Urinary bladder (tissue), 4 donors: ENCODE results near the gene SYVN1. TPM values are rescaled to one million over a fixed set of nuclear protein-coding genes. Genes with fewer than 3 reads are reported as not detected.

Source experiments
- DNase-seq: peaks from one replicate; pipeline ENCODE4 v3.0.0-alpha.2; 2015; ENCODE audit errors: extremely low spot score
- H3K27ac ChIP-seq: one replicate; pipeline ENCODE4 v1.5.1; 2013; ENCODE audit warnings: low read depth, mild to moderate bottlenecking, moderate library complexity
- H3K36me3 ChIP-seq: one replicate; pipeline ENCODE4 v1.6.1; 2013; ENCODE audit warnings: mild to moderate bottlenecking, moderate library complexity; ENCODE audit not compliant: insufficient read depth
- H3K4me1 ChIP-seq: one replicate; pipeline ENCODE4 v1.6.1; 2013; ENCODE audit warnings: mild to moderate bottlenecking, moderate library complexity; ENCODE audit not compliant: insufficient read depth
- H3K4me3 ChIP-seq: one replicate; pipeline ENCODE4 v1.5.1; 2013; ENCODE audit warnings: low read depth, low read length
- WGBS: extraction: QIAGEN DNeasy Blood & Tissue Kit; methylation state at CpG from one replicate; pipeline ENCODE4 v1.1.7; 2013; 5-methylcytosine and 5-hydroxymethylcytosine counted together
- polyA plus RNA-seq: library from polyadenylated mRNA; stranded (reverse); fragments of 200-250 nt; gene quantifications from one replicate; pipeline ENCODE4 v1.2.3, GENCODE V29; 2013
- total RNA-seq: library from RNA; depleted of rRNA; stranded (reverse); fragments of >200 nt; gene quantifications from one replicate; pipeline ENCODE4 v1.2.3, GENCODE V29; 2014
- donor health status: healthy with polysubstance abuse.
- donor health status: healthy.

The SYVN1 gene
- total and polyA plus RNA-seq, 2 donors: 16.2 to 29.3 TPM

GRCh38 chr11:65117206-65118096, 16.9 kb downstream of the SYVN1 start, which contains the start of gene ZNHIT2:
Gene ZNHIT2, minus strand, starts transcription at chr11:65117701. Its CDS starts 48 bp downstream, at chr11:65117653.
- H3K4me1 ChIP-seq: no peaks in the 10 kb centered on the region
- WGBS: under 1% methylated on average over 89 of the region's 89 CpGs
- peak within 1 kb of the TSS; percentile 79 for H3K4me3 ChIP-seq
- peak; percentile 98 for DNase-seq
- H3K36me3 ChIP-seq: no peaks in the 10 kb centered on the region
- peak within 1 kb of the TSS; percentile 3 for H3K27ac ChIP-seq

GRCh38 chr11:65116370-65117205, 17.7 kb downstream of the SYVN1 start:
- no peaks in the 10 kb centered on the region for H3K4me1 ChIP-seq
- H3K4me3 ChIP-seq: peak overlapping the region; percentile 79
- DNase-seq: no peak
- 22% methylated on average over 68 of the region's 68 CpGs for WGBS
- peak overlapping the region; percentile 3 for H3K27ac ChIP-seq
- H3K36me3 ChIP-seq: no peaks in the 10 kb centered on the region

GRCh38 chr11:65115361-65116082, 18.8 kb downstream of the SYVN1 start:
- 93% methylated on average over 21 of the region's 21 CpGs for WGBS
- Histone ChIP-seq H3K4me1 (no peaks in the 10 kb centered on the region), H3K4me3 (no peak overlapping the region), H3K27ac (no peak overlapping the region), H3K36me3 (no peaks in the 10 kb centered on the region)
- DNase-seq: no peak

DNA sequence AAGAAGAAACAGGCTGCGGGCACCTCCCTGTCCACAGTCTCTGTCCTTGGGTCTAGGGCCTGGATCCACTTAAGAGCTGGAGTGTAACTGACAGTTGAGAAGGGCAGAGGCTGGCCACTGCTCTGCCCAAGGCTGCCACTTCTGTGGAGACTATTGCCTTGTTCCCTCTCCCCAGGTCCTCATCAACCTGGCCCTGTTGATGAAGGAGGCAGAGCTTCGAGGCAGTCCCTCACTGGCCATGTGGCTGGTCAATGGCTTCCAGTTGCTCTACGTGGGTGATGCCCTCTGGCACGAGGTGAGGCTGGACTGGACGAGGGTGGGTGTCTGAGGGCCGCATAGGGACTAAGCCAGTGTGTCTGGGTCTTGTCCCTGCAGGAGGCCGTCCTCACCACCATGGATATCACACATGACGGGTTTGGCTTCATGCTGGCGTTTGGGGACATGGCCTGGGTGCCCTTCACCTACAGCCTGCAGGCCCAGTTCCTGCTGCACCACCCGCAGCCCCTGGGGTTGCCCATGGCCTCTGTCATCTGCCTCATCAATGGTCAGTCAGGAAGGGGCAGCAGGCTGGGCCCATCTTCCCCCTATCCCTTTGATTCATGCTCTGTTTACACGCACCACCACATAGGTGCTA, 19.7 kb downstream of the SYVN1 start:
- Histone ChIP-seq H3K36me3 (no peaks in the 10 kb centered on the region), H3K27ac (no peak overlapping the region), H3K4me1 (no peaks in the 10 kb centered on the region), H3K4me3 (no peak overlapping the region)
- WGBS: 86% methylated on average over 11 of the region's 11 CpGs
- DNase-seq: no peak

DNA sequence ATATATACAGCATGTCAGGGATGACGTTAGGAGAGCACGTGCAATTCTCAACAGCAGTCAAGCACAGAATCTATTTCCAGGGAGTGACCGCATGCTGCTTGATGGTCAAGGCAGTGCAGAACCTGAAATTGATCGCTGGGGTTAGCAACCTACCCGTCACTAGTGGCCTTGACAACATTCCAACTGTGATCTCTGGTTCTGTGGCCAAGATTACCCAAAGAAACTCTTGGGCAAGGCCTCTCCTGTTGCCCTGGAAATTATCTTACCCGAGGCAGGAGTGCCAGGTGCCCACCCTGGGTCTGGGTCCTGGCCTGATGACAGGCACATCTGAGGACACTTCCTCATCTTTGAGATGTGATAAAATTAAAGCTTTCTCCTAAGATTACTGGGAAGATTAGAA, 20.5 kb downstream of the SYVN1 start:
- Histone ChIP-seq H3K36me3 (no peaks in the 10 kb centered on the region), H3K4me1 (no peaks in the 10 kb centered on the region), H3K4me3 (no peak overlapping the region), H3K27ac (no peak overlapping the region)
- no peak for DNase-seq
- 66% methylated on average over 6 of the region's 6 CpGs for WGBS

- 11% methylated on average over 14 of the region's 14 CpGs for WGBS
- DNase-seq: no peak
- Histone ChIP-seq H3K4me3 (no peak overlapping the region), H3K4me1 (no peaks in the 10 kb centered on the region), H3K36me3 (peaks cover 3% of the 10 kb centered on the region), H3K27ac (no peak overlapping the region)
These were observed 21.0 kb downstream of the SYVN1 start for GRCh38 chr11:65113361-65113756.

- H3K4me3 ChIP-seq: peak overlapping the region; percentile 26
- no peak for DNase-seq
- WGBS: under 1% methylated on average over 57 of the region's 57 CpGs
- no peaks in the 10 kb centered on the region for H3K4me1 ChIP-seq
- H3K27ac ChIP-seq: no peak overlapping the region
- H3K36me3 ChIP-seq: peaks cover 4% of the 10 kb centered on the region
These were observed 21.6 kb downstream of the SYVN1 start for GRCh38 chr11:65112546-65113360.

GRCh38 chr11:65111744-65112545, 22.4 kb downstream of the SYVN1 start, which contains the start of gene TM7SF2:
Gene TM7SF2, plus strand, starts transcription at chr11:65111872. Its CDS starts 144 bp downstream, at chr11:65112016.
- H3K4me3 ChIP-seq: peak within 1 kb of the TSS; percentile 26
- peak; percentile 82 for DNase-seq
- no peaks in the 10 kb centered on the region for H3K4me1 ChIP-seq
- under 1% methylated on average over 64 of the region's 64 CpGs for WGBS
- H3K36me3 ChIP-seq: peaks cover 4% of the 10 kb centered on the region
- no peak within 1 kb of the TSS for H3K27ac ChIP-seq

DNA sequence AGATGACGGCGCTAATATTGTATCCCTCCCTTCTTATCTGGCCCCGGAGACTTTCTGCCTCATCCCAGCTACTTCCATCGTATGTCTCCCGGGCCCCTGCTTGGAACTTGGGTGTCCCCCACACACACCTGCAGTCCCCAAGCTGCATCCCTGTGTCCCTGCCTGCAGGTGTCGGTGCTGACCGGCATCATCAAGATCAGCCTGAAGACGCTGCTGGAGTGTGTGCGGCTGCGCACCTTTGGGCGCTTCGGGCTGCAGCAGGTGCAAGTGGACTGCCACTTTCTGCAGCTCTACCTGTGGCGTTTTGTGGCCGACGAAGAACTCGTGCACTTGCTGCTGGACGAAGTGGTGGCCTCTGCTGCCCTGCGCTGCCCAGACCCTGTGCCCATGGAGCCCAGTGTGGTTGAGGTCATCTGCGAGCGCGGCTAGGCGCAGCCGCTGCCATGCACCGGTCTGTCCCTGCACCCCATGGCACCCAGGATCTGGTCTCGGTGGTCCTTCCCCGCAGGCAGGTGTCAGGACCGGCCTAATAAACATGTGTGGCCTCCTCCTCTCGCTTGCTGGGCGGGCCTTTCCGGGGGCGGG, 23.1 kb downstream of the SYVN1 start:
- no peaks in the 10 kb centered on the region for H3K4me1 ChIP-seq
- no peak overlapping the region for H3K27ac ChIP-seq
- no peak overlapping the region for H3K4me3 ChIP-seq
- WGBS: 63% methylated on average over 31 of the region's 31 CpGs
- DNase-seq: no peak
- peaks cover 4% of the 10 kb centered on the region for H3K36me3 ChIP-seq

DNA sequence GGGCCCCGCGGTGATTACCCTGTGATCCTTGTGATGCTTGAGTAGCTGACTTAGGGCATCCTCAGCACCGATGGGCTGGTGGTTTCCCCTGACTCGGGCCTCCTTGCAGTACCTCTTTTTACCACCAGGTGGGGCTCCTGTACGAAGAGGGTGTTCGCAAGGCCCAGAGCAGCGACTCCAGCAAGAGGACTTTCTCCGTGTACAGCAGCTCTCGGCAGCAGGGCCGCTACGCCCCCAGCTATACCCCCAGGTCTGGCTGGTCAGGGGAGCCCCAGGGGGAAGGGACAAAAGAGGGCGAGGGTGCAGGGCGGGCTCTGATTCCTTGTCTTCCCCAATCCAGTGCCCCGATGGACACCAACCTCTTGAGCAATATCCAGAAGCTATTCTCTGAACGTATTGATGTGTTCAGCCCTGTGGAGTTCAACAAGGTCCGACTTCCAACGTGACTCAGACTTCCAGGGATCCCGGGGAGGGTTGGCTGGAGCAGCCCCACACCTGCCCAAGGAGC, 23.9 kb downstream of the SYVN1 start:
- WGBS: 11% methylated on average over 18 of the region's 18 CpGs
- H3K4me3 ChIP-seq: no peak overlapping the region

More for the DNA sequence above, 23.9 kb downstream of the SYVN1 start:
- no peaks in the 10 kb centered on the region for H3K4me1 ChIP-seq
- peaks cover 7% of the 10 kb centered on the region for H3K36me3 ChIP-seq
- no peak overlapping the region for H3K27ac ChIP-seq
- DNase-seq: no peak
